Right hindlimb (tissue), 1 donor: ENCODE data around the gene IDUA.
"Not testable (repeated sequence)": the region's sequence is repeated elsewhere in the genome, so short reads cannot be mapped to it uniquely, and the experiment has no call there.

ENCODE experiments used
- DNase-seq: peaks from one replicate; pipeline ENCODE4 v3.0.0-alpha.2; 2018

Gene IDUA

DNA sequence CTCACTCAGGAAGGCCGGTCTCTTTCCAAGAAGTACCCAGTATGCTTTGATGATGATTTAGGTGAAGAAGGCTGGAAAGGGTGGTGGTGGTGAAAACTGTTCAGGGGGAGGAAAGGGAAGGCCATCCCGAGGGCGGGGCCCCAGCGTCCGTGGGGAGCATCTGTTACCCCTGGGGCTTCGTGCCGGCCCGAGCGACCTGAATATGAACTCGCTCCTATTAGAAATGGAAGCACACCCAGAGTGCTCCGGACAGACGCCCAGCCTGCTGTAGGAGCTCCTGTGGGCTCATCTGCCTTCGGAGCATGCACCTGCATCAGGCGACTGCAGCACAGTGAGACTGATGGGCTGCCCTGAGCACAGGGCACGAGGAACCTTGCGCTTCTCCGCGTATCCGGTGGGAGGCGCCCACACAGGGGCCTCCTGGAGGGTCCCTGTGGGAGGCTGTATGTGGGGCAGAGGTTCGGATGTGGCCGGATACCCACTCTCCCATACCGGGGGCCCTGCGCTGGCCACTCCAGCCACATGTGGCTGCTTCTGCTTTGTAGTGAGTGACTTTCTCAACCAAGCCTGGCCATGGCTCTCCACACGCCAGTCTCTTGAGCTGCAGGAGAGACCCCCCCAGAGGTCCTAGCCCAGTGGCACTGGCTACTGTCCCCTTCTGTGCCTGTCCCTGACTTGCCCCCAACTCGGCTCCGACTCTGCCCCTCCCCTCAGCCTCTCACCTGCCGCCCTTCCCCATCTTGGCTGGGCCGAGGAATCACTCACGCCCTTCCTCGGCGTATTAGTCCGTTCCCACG, 61.3 kb downstream of the IDUA start:
- DNase-seq: no peak

GRCh38 chr4:1048773-1049590, 62.1 kb downstream of the IDUA start:
- no peak for DNase-seq

- peak; percentile 30 for DNase-seq
Observed at GRCh38 chr4:1049591-1049905, 62.7 kb downstream of the IDUA start.

DNA sequence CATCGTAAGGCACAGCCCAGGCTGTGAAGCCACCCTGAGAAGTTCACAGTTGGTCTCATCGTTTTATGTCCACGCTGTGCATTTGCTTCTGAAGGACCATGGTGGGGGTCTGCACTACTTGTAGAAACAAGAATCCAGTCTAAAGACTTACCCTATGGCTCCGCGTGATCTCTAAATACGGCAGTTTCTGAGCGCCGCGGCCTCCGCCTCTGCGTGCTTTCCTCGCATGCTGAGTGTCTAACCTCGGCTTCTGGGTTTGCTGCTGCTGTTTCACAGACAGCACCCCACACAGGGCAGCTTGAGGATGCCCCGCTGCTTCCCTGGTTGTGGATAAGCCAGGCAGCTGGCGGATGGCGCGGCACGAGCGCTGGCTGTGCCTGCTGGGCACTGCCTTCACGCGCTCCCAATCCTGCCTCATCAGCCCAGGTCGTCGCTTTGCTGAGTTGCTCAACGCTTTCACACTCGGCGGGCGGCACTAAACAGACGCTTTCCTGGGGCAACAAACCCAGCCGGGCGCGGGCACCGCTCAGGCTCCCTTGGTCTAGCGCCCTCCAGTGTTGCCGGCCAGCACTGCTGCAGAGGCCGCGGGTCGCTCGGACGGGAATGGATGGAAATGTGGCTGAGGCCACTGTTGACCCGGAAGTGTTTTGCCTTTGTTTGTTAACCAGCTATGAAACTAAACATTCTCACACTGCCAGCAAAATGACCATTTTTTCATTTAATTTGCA, 63.8 kb downstream of the IDUA start:
- DNase-seq: peak; percentile 35

DNA sequence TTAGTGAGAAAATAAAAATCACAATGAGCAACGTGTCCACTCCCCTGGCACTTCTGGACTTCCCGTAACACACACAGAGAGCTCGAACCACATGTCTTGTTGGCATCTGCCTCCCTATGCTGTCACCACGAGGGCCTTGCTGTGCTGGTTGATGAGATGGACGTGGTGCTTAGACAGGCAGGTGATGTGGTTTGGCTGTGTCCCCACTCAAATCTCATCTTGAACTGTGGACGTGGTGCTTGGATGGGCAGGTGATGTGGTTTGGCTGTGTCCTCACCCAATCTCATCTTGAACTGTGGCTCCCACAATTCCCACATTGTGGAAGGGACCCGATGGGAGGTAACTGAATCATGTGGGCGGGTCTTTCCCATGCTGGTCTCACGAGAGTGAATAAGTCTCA, 64.6 kb downstream of the IDUA start:
- no peak for DNase-seq

- peak; percentile 25 for DNase-seq
Observed at GRCh38 chr4:1052231-1052671, 65.4 kb downstream of the IDUA start.

DNA sequence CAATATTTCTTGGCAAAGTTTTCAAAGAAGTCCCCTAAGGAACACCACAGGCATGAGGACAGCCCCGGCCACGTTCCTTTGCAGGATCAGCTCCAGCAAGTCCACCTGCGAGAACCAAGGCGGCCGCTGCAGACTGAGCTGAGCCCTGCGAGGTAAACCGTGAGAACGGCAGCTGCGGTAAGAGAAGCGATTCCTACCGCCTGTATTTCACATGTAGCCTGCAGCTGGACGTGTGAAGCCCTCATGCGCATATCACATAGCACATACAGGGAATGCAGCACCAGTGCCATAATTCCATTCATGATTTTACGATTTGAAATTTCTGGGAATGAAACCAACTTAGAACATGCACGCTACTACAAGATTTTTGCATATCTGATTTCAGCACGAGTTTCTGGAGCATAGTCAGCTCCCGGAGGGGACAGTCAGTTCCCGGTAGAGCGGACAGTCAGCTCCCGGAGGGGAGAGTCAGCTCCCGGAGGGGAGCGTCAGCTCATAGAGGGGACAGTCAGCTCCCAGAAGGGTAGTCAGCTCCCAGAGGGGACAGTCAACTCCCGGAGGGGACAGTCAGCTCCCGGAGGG, 66.3 kb downstream of the IDUA start:
- DNase-seq: peak; percentile 72

DNA sequence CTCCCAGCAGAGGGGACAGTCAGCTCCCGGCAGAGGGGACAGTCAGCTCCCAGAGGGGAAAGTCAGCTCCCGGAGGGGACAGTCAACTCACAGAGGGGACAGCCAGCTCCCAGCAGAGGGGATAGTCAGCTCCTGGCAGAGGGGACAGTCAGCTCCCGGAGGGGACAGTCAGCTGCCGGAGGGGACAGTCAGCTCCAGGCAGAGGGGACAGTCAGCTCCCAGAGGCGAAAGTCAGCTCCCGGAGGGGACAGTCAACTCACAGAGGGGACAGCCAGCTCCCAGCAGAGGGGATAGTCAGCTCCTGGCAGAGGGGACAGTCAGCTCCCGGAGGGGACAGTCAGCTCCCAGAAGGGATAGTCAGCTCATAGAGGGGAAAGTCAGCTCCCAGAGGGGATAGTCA, 67.0 kb downstream of the IDUA start:
- not testable (repeated sequence) for DNase-seq
